ENCODE measurements around the gene MPPED2. TPM values are rescaled to one million over a fixed set of nuclear protein-coding genes. Genes with fewer than 3 reads are reported as not detected.
A peak's percentile ranks its signal among the peaks of the same experiment; 100 is the strongest.

Gene MPPED2
- total and polyA plus RNA-seq, 2 of the 13 experiments (the other 11 are each of a cell fraction or from before 2014, with no cell fraction given) = not detected

DNA sequence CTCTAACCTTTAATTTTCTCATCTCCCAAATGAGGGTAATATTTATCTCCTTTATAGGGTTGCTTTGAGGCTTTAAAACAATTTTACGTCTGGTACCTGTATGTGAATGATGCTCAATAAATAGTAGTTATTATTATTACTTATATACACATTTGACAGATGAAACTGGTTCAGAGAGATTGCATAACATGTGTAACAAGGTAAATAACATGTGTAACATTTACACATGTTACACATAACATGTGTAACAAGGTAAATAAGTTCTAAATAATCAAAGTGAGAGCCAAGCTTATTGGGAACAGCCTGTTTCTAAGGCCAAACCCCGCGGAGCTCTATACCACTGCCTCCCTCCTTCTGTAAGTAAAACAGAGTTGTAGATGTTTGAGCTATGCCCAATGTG lies 100.9 kb downstream of the MPPED2 start:
- Histone ChIP-seq H3K9ac (ENCODE audit: insufficient read depth, low read depth, low read length) (no peak overlapping the region), H3K79me2 (ENCODE audit: insufficient read depth, low read length) (no peaks in the 10 kb centered on the region), H3K4me1 (ENCODE audit: insufficient read depth, low read length) (peaks cover 32% of the 10 kb centered on the region), H3K4me3 (replicated peaks in 1 of 3; ENCODE audit: insufficient read depth in 1 of 3, low read depth in 2 of 3, low read length in 3 of 3) (no peak overlapping the region), H3K36me3 (replicated peaks in 1 of 2; ENCODE audit: control insufficient read depth in 1 of 2, insufficient read depth in 2 of 2, low read length in 2 of 2) (no peaks in the 10 kb centered on the region), H2AFZ (ENCODE audit: low read length) (no peak overlapping the region), H3K27me3 (ENCODE audit: control insufficient read depth in 1 of 2, insufficient read depth in 2 of 2, low read length in 2 of 2) (no peaks in the 10 kb centered on the region; a peak in 1 of 5 replicates), H4K20me1 (ENCODE audit: insufficient read depth, low read length) (no peaks in the 10 kb centered on the region), H3K4me2 (ENCODE audit: low read depth, low read length) (no peak overlapping the region), H3K9me3 (ENCODE audit: low read length) (no peaks in the 10 kb centered on the region), H3K27ac (ENCODE audit: extremely low read length, insufficient read depth, low read length) (no peak overlapping the region)
- DNase-seq (ENCODE audit: low spot score) = no peak
- no peak for FAIRE-seq
- 66% methylated on average over 3 of the region's 3 CpGs for WGBS (ENCODE audit: low lambda C conversion rate)
- in situ Hi-C loops (cut with HindIII; ENCODE audit: extremely low pct_ligation_motif_present, low pct_unique_long_range_greater_than_20kb) = no loop called here
- POLR2A ChIA-PET = no interaction called here
- intact Hi-C loops (cut with micrococcal nuclease; ENCODE audit: unreplicated experiment) = no loop called here
- ATAC-seq = no peak
- TF ChIP-seq MNT (IDR thresholded peaks at IDR 0.05) (peak; percentile 59), FOXA3 (CRISPR knock-in tag; IDR thresholded peaks at IDR 0.05) (no peak), CEBPB (IDR thresholded peaks at IDR 0.05; ENCODE audit: borderline replicate concordance, low read depth, low read length) (peak; percentile 53; the same call in 1 of the 2 replicates)
- no TSS peak for BruUV-seq (replicated peaks)
- CTCF ChIA-PET (ENCODE audit: low intra/inter-chr PET ratio, low total read pairs) = no interaction called here

- H4K20me1 ChIP-seq (ENCODE audit: insufficient read depth, low read length) = no peaks in the 10 kb centered on the region
- no peak for DNase-seq (ENCODE audit: low spot score)
- H3K4me1 ChIP-seq (ENCODE audit: insufficient read depth, low read length) = peaks cover 14% of the 10 kb centered on the region
- H3K9me3 ChIP-seq (ENCODE audit: low read length) = no peaks in the 10 kb centered on the region
- no peak overlapping the region for H3K27ac ChIP-seq (ENCODE audit: extremely low read length, insufficient read depth, low read length)
- no peak overlapping the region for H3K4me3 ChIP-seq (replicated peaks in 1 of 3; ENCODE audit: insufficient read depth in 1 of 3, low read depth in 2 of 3, low read length in 3 of 3)
- no peak for ATAC-seq
- 55% methylated on average over 3 of the region's 3 CpGs for WGBS (ENCODE audit: low lambda C conversion rate)
- H3K79me2 ChIP-seq (ENCODE audit: insufficient read depth, low read length) = no peaks in the 10 kb centered on the region
- FAIRE-seq = no peak
- no TSS peak for BruUV-seq (replicated peaks)
- TF ChIP-seq HMGA1 (CRISPR knock-in tag; conservative IDR thresholded peaks at IDR 0.05) = no peak
- no peak for TF ChIP-seq PAX8 (CRISPR knock-in tag; IDR thresholded peaks at IDR 0.05; ENCODE audit: borderline replicate concordance)
- TF ChIP-seq MEIS2 (CRISPR knock-in tag; IDR thresholded peaks at IDR 0.05) = no peak
- no peak for TF ChIP-seq HOXA3 (CRISPR knock-in tag; IDR thresholded peaks at IDR 0.05)
- TF ChIP-seq NCOA1 (CRISPR knock-in tag; IDR thresholded peaks at IDR 0.05) = no peak
- no peak for TF ChIP-seq TMF1 (CRISPR knock-in tag; IDR thresholded peaks at IDR 0.05; ENCODE audit: low read depth)
- TF ChIP-seq ZBTB20 (CRISPR knock-in tag; IDR thresholded peaks at IDR 0.05; ENCODE audit: borderline replicate concordance, low read depth) = no peak
- TF ChIP-seq YY1 (IDR thresholded peaks at IDR 0.05; ENCODE audit: insufficient read depth, insufficient replicate concordance, low read depth, low read length) = no peak
- TF ChIP-seq NR2F1 (CRISPR knock-in tag; IDR thresholded peaks at IDR 0.05) = no peak
- POLR2A ChIA-PET = no interaction called here
- no peak overlapping the region for H3K4me2 ChIP-seq (ENCODE audit: low read depth, low read length)
- no peaks in the 10 kb centered on the region for H3K36me3 ChIP-seq (replicated peaks in 1 of 2; ENCODE audit: control insufficient read depth in 1 of 2, insufficient read depth in 2 of 2, low read length in 2 of 2)
- no peak overlapping the region for H3K9ac ChIP-seq (ENCODE audit: insufficient read depth, low read depth, low read length)
- no peaks in the 10 kb centered on the region; a peak in 1 of 5 replicates for H3K27me3 ChIP-seq (ENCODE audit: control insufficient read depth in 1 of 2, insufficient read depth in 2 of 2, low read length in 2 of 2)
- in situ Hi-C loops (cut with HindIII; ENCODE audit: extremely low pct_ligation_motif_present, low pct_unique_long_range_greater_than_20kb) (no loop called here), intact Hi-C loops (cut with micrococcal nuclease; ENCODE audit: unreplicated experiment) (no loop called here)
- CTCF ChIA-PET (ENCODE audit: low intra/inter-chr PET ratio, low total read pairs) = no interaction called here
- no peak overlapping the region for H2AFZ ChIP-seq (ENCODE audit: low read length)
Observed at GRCh38 chr11:30483056-30483455, 103.1 kb downstream of the MPPED2 start.
